Fibroblast of skin of scalp (primary cell): ENCODE measurements around the gene TOB2. TPM values are rescaled to one million over a fixed set of nuclear protein-coding genes. Genes with fewer than 3 reads are reported as not detected.

Experiments used
- DNase-seq: peaks from one replicate; pipeline ENCODE4 v3.0.0-alpha.2; 2013
- polyA plus RNA-seq, 2 experiments: library from polyadenylated mRNA; unstranded; fragments of 120-200 nt; gene quantifications; one replicate each; pipeline ENCODE4 v1.2.1, GENCODE V29; 2013; ENCODE audit not compliant: insufficient read length in 2 of 2

TOB2 gene, protein sequence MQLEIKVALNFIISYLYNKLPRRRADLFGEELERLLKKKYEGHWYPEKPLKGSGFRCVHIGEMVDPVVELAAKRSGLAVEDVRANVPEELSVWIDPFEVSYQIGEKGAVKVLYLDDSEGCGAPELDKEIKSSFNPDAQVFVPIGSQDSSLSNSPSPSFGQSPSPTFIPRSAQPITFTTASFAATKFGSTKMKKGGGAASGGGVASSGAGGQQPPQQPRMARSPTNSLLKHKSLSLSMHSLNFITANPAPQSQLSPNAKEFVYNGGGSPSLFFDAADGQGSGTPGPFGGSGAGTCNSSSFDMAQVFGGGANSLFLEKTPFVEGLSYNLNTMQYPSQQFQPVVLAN
- 27.9 TPM for polyA plus RNA-seq (2013, experiment 1 of 2; ENCODE audit: insufficient read length)
- 28.2 TPM for polyA plus RNA-seq (2013, experiment 2 of 2; ENCODE audit: insufficient read length)

DNA sequence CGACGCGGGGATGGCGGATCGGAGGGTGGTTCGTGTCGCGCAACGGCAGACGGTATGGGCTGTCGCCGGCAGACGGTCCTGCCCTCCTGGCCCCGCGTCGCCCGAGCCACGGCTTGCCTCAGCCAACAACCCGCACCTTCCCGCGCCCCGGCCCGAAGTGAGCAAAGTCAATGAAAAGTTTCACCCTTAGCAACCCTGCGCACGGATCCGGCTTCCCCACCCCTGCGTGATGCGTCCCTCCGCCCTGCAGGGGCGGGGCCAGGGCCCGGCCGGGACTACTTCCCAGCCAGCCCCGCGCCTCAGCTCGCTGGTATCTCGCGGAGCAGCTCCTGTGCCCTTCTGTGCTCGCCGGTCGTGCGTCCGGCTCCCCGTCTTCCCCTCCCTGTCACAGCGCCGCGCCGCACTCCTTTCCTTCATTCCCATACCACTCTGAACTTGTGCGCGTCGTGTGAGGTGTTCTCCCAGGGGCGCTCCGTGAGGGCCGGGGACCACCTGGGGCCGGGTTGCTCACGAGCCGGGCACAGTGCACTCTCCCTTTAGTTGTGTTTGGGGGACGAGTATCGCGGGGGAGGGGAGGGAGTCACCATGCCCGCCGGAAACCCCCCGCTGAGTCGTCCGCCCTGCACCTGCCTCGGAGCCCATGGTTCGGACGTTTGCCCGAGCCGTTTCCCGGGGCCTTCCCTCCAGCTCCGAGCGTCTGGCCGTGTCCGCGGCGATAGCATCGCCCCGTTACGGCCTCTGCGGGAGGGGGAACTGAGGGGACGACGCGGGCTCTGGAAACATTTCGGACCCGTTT is at the start of gene TOB2:
TOB2 (minus strand) TSS at position 163 of the 796 bp plus-strand sequence. CDS start 9,456 bp downstream, outside the sequence.
- DNase-seq, result peak; percentile 97

DNA sequence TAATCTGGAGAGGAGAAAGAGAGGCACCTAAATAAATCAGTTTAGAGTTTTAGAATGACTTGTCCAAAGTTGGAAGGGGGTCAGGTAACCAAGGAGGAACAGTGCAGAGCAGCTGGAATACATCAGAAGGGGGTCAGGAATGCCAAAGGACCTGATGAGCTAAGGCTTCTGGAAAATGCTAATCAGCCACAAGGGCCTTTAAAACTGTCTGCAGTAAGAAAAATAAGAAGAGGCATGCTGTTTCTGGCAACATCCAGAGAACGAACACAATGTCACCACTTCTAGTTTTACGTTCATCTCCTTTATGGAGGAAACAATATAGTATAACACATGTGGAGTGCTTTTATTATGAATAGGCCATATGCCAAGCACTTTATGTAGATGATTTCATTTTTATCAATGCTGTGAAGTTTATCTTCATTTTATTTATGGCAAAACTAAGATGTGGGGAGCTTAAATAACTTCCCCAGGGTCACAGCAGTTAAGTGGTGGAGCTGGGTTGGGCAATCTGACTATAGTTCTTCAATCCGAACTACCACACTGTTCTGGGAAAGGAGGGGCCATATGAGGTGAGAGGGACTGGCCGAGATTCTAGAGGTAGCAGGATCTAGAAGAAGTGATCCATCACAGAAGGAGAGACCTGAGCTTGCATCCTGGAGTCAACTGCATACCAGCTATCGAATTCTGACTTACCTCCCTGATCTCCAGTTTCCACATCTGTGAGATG is 44.9 kb upstream of the TOB2 start:
- DNase-seq, result peak; percentile 42

DNA sequence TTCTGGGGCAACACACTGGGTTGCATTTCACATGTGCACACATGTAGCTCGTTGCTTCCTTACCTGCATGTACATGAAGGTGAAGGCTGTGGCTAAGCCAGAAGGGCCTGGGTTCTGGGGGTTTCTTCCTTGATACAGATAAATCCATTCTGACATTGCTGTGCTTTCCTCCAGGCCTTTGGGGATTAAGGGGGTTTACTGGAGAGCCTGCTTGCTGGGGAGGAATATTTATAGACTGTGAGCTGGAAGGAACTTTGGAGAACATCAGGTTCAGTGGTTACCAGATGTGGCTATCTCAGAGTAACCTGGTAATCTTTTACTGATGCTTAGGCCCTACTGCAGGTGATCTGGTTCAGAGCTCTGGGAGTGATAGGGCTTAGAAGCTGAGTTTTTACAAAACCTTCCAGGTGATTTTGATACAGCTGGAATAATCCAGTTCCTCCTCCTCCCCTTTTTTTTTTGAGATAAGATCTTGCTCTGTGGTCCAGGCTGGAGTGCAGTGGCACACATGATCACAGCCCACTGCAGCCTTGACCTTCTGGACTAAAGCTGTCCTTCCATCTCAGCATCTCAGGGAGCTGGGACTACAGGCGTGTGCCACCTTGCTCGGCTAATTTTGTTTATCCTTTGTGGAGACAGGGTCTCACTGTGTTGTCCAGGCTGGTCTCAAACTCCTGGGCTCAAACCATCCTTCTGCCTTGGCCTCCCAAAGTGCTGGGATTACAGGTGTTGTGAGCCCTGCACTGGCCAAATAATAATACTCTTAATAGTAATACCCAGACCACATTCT is 42.2 kb upstream of the TOB2 start:
- DNase-seq, result no peak

DNA sequence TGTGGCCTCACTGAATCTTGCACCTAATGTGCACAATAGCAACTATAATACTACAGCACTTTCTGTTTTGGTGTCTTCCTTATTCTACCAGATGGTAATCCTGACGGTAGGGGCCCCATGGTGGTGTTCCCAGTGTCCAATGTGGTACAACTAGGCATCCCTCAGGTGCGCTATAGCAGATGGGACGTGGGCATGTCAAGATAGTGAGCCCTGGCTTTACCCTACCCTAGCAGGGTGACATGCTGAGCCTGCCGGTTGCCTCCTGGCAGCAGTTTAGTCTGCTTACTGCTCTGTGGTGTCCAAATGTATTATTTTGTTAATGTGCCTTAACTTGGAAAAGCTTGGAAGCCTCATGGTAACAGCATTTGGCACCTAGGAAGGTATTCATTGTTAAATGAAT is 41.5 kb upstream of the TOB2 start:
- DNase-seq, result no peak

DNA sequence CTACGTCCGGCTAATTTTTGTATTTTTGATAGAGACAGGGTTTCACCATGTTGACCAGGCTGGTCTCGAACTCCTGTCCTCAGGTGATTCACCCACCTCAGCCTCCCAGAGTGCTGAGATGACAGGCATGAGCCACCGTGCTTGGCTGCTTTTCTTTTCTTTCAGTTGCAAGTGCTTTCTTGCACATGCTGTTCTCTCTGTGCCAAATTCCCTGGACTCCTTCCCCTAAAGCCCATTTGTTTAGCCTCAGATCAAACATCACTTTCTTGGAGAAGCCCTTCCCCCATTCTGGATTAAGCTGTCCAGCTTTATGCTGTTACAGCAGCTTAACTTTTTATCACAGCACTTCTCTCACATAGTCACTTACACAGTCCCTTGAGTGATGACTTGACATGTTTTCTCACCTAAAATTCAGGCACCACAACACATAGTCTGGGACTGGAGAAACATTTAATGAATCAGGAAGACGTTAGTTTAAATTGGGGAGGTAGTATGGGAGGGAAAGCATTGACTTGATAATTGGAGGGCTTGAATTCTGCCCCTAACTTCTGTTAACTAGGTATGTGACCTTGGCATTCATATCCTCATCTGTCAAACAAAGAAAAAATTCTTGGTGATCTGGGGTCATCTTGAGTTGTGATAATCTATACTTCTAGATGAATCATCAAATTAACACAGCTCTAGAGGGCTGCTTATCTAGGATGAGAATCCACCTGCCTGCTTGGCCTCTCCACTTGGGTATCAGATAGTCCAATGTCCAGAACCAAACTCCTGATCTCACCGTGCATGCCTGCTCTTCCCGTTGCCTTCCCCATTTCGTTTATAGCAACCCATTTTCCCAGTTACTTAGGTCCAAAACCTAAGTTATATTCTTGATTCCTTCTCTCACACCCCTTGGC is 40.7 kb upstream of the TOB2 start:
- DNase-seq, result no peak

DNA sequence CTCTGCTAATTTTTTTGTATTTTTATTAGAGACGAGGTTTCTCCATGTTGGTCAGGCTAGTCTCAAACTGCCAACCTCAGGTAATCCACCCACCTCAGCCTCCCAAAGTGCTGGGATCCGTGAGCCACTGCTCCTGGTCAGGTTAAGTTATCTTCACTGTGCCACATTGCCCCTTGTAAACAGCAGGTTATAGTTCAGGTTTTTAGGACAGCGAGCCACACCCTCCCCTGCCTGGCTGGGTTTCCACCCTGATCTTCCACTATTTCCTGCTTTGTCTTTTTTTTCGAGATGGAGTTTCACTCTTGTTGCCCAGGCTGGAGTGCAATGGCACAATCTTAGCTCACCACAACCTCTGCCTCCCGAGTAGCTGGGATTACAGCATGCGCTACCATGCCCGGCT is 38.4 kb upstream of the TOB2 start:
- DNase-seq, result no peak

DNA sequence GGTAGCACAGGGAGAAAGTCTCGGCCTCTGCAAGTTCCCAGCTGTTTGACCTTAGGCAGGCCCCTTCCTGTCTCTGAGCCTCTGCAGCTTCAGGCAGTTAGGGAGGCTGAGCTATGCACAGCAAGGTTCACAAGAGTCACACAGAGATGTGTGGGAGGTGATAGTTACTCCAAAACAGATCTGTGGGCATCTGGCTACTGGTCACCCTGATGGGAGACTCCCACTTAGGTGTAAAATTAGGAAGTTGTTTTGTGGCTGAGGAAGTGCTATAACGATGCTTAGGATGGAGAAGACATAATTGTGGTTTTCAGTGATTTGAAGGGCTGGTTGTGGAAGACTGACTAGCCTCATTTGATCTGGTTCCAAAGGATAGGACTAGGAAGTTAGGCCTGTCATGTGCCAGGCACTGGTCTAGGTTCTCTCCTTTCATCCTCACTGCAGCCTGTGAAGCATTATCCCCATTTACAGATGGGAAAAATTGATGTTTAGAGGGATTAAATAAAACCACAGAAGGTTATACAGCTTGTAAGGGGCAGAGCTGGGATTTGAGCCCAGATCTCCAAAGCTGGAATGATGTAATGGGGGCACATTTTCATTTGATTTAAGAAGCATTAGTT is 35.8 kb upstream of the TOB2 start:
- peak; percentile 66 for DNase-seq

DNA sequence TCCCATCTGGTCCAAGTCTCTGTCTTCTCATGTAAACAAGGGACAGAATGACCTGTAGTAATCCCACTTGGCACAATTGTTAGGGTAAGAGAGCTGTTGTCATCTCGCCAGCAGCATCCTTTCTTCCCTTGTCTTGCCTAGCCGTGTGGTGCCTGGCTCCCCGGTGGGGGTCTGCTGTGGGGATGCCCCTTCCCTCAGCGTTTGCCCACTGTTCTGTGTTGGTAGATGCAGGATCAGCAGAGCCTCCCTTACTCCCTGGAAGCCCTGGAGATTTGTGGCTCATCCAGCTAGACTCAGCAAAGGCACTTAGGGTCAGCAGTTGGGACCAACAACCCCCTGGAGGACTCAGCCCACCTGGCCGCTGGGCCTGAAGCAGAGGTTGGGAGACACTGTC is 35.3 kb upstream of the TOB2 start:
- no peak for DNase-seq

DNA sequence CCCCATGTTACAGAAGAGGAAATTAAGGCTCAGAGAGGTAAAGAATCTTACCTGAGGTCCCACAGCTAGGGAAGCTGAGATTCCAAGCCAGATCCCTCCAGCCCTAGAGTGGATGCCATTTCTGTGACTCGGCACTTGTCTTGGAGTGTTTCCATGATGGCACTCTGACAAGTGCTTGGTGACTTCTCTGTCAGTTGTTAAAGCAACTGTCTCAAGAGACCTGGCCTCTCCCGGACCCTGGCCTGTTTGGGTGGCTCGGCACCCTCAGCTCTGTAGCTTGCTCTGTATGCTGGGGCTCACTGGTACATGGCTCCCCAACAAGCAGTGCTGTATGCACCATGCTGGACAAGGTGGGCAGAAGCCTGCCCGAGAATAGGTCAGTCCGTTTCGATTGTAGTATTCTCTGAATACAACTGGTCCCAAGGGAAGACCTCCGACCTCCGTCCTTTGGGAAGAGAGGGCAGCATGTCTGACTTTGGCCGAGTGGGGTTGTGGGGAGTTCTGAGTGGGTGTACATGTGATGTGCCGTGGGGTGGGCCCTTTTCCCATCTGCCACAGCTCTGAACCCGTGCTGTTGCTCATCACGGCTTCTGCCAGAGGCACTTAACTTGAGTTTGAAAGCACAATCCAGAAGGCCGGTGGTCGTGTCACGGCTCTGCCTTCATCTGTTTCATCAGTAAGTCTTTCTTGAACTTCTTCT is 34.7 kb upstream of the TOB2 start:
- peak; percentile 77 for DNase-seq

DNA sequence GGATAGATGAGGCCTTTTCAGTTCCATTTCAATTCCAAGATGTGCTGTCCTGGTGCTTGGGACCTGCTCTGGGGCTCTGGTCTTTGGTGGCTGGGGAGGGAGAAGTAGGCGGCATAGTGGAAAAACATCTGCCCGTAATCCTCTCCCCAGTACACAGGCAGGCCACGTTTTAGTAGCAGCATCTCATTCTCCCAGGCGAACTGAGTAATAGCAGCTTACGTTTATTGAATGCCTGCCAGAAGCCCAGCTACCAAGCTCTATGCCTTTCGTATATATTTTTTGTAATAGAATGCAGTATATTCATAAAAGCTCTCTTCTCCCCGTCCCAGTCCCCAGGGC is 33.8 kb upstream of the TOB2 start:
- peak; percentile 78 for DNase-seq

DNA sequence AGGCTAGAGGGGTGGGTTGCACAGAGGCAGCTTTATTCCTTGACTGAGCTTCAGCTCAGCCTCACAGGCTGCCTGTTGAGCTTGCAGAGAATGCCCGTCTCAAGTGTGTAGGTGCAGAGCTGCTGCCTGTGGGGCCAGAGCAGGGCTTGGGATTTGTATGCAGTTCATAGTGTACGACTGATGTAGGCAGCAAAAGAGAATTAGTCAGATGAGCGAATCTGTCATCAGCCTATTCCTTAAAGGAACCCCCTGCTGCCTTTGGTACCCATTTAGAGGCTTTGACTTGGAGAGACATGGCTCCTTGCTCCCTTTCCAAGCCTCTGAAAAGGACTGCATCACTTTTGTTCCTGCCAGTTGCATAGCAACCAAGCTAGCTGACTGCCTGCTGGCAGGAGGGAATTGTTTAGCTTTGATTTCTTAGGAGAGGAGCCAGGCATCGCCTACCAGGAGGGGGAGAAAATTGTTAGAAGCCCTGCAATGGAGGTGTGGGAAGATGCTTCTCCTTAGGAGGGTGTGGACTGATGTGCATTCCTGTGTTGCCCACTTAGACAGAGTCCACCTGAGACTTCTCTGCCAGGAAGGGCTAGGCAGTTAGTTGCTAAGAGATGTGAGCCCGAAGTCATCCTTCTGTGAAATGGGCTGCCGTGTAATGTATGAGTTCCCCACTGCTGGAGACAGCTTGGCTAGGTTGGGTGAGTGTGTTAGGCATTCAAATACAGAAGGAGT is 33.2 kb upstream of the TOB2 start:
- peak; percentile 91 for DNase-seq

DNA sequence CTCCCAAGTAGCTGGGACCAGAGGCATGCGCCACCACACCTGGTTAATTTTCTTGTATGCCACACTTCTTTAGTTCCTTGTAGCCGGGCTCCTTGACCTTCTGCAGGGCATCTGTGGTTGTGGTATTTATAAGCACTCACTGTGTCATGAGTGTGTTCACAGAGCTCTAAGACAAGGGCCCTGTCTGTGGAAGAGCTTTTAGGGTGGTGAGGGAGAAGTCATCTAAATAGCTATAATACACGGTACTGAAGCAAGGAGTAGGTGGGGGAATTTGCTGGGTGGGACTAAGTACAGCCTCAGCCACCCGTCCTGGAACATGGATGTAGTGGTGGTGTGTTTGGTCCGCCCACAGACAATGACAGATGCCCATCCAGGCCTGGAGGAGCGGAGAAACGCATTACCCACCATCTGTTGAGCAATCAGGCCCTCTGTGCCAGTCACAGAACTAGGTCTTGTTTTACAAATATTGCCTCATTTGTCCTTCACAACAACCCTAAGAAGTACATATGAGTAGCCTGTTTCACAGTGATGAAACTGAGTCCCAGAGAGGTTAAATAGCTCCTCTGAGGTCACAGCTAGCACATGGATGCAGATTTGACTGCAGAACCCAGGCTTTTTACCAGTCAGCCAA is 32.4 kb upstream of the TOB2 start:
- no peak for DNase-seq

DNA sequence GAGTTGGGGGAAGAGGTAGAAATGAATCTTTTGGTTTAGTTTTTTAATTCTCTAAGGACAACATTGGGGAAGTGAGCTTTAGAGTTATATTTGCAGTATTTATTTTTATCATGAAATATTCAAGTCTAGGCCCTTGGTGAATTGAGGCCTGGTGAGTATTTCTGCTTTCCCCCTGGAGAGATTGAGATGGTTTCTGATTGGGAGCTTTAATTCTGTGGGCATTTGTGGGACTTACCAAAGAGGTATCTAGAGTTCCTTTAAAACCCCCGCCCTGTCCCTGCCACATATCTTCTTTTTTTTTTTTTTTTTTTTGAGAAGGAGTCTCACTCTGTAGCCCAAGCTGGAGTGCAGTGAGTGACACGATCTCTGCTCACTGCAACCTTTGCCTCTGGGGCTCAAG is 31.9 kb upstream of the TOB2 start:
- DNase-seq, result no peak

DNA sequence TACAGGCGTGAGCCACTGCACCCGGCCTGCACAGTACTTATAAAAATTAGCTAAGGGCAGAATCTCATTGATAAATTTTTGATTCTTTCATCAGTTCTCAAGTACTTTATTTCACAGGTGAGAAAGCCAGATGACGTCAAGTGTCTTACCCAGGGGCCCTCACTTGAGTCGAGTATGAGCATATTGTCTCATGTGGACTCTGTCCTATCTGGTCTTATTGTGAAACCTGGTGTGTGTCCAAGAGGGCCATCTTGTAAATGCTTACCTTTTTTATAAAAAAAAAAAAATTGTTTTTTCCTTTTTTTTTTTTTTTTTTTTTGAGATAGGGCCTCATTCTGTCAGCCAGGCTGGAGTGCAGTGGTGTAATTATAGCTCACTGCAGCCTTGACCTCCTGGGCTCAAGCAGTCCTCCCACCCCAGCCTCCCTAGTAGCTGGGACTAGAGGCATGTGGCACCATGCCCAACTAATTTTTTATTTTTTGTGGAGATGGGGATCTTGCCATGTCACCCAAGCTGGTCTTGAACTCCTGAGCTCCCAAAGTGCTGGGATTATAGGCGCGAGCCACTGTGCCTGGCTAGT is 28.4 kb upstream of the TOB2 start:
- no peak for DNase-seq

DNA sequence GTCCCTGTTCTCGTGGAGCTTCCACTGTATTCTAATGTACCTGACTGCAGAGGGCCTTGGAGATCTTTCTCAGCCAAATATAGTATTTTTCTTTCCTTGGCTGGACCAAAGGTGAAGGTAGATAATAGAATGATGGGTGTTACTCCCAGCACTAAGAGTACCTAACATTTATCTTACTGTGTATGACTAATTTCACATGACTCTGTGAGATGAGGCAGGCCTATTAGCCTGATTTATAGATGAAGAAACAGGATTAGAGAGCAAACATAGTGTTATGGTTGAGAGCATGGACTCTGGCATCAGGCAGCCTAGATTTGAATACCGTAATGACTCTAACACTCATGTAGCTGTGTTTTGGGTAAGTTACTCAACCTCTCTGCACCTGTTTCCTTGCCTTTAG is 25.0 kb upstream of the TOB2 start:
- DNase-seq, result no peak

DNA sequence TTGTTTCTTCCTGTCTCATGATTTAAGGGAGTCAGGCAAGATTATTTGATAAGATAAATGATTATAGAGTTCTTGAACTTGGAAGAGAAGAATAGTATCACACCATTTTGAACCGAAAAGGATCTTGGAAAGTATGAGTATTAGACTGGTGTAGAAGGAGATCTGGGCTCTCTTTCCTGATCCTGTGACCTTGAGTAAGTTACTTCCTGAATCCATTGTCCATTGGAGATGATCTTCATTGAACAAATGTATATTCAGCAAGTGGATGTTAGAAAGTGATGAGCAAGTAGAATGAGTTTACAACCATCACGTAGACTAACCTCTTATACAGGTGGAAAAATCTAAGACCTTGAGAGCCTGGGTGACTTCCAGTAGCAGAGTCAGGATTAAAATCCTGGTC is 24.3 kb upstream of the TOB2 start:
- no peak for DNase-seq

DNA sequence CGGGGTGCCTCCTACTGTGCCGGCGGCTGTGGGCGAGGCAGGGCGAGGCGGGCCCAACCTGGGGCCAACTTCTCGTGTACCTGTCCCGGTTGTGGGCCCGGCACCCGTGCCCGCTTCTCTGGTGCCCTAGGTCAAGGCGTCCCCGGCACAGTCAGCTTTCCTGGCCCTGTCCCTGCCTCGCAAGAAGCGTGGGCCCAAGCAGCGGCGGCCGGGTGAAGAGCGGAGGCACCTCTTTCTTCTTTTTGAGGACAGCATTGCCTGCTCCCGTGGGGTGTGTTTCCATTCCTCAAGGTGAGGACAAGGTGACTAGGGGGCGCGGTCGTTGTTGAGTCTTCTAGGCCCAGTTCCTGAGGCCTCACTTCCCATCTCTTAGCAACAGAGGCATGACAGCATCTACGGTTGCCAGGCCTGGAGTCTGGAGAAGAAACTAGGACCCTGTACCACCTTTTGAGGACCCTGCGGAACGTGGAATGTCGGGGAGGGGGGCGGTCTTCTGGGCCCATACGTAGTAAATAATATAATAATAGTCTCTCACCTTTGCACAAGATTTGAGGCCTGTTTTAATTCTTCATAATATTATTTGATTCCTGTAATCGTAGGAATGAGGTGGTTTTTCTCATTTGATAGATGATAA is 22.7 kb upstream of the TOB2 start:
- no peak for DNase-seq
